HG03103 (cell line): Measurements from ENCODE around the gene TMEM243.

Source experiments
- ATAC-seq: cut with Tn5 transposase; IDR thresholded peaks from one replicate; pipeline ENCODE4 v1.9.1; 2021; ENCODE audit warnings: low read depth; ENCODE audit not compliant: unreplicated experiment

TMEM243 gene

GRCh38 chr7:87170828-87171227, 48.7 kb downstream of the TMEM243 start:
- no peak for ATAC-seq

GRCh38 chr7:87164433-87164832, 55.1 kb downstream of the TMEM243 start:
- no peak for ATAC-seq

- no peak for ATAC-seq
Observed at GRCh38 chr7:87159538-87159937, 60.0 kb downstream of the TMEM243 start.

- ATAC-seq: no peak
Observed at GRCh38 chr7:87156709-87157108, 62.8 kb downstream of the TMEM243 start.

- no peak for ATAC-seq
Observed at GRCh38 chr7:87155788-87156187, 63.7 kb downstream of the TMEM243 start.

- no peak for ATAC-seq
Observed at GRCh38 chr7:87154569-87154968, 65.0 kb downstream of the TMEM243 start.

GRCh38 chr7:87154166-87154565, 65.4 kb downstream of the TMEM243 start:
- ATAC-seq: no peak

- ATAC-seq: peak; percentile 8
Observed at GRCh38 chr7:87152897-87153641, 66.5 kb downstream of the TMEM243 start.

GRCh38 chr7:87152112-87152896, 67.2 kb downstream of the TMEM243 start, which contains the start of gene DMTF1:
TSS of gene DMTF1 (plus strand) at chr7:87152453. CDS start at chr7:87164942, 12,489 bp downstream.
- peak; percentile 79 for ATAC-seq

- ATAC-seq: peak; percentile 25
Observed at GRCh38 chr7:87151729-87152111, 67.8 kb downstream of the TMEM243 start.

- ATAC-seq: no peak
Observed at GRCh38 chr7:87151002-87151728, 68.4 kb downstream of the TMEM243 start.

GRCh38 chr7:87148332-87148955, 71.1 kb downstream of the TMEM243 start:
- no peak for ATAC-seq

- ATAC-seq: no peak
Observed at GRCh38 chr7:87147500-87147899, 72.0 kb downstream of the TMEM243 start.

GRCh38 chr7:87146740-87147386, 72.7 kb downstream of the TMEM243 start:
- no peak for ATAC-seq
